Endothelial cell of umbilical vein (primary cell): Measurements from ENCODE around the gene GGTLC1. TPM values are rescaled to one million over a fixed set of nuclear protein-coding genes. Genes with fewer than 3 reads are reported as not detected.
A peak's percentile ranks its signal among the peaks of the same experiment; 100 is the strongest.
"Not testable (repeated sequence)": the region's sequence is repeated elsewhere in the genome, so short reads cannot be mapped to it uniquely, and the experiment has no call there.

Source experiments
- BruUV-seq: library from RNA; stranded (reverse); fragments of 400-500 nt; replicated peaks from 2 replicates; lab custom pipeline; 2021; lab: Mats Ljungman, UMichigan
- CTCF ChIA-PET: fragments of 300-600, 350-600 bp; sonication (Branson Sonifier 250); formaldehyde crosslinking; loops from one replicate; lab custom pipeline; 2021; ENCODE audit warnings: antibody characterized with exemption, inconsistent platforms; lab: Charles Lee
- POLR2A ChIA-PET: fragments of 300-600, 350-600 bp; sonication (Branson Sonifier 250); formaldehyde crosslinking; loops from one replicate; lab custom pipeline; 2021; ENCODE audit warnings: antibody characterized with exemption, inconsistent platforms; lab: Charles Lee
- DNase-seq: peaks from one replicate; pipeline ENCODE4 v3.0.0-alpha.2; 2011; ENCODE audit warnings: low read depth, low spot score
- FAIRE-seq: peaks from 2 replicates; lab custom pipeline; 2011; peaks lifted over from hg19 to GRCh38; lab: Jason Lieb, UNC
- H2AFZ ChIP-seq: 2 replicates; pipeline ENCODE4 v1.6.0; 2012; ENCODE audit warnings: low read depth, low read length, control low read depth, inconsistent platforms
- H3K27ac ChIP-seq: 2 replicates; pipeline ENCODE4 v1.5.1; 2011; ENCODE audit warnings: low read depth, mild to moderate bottlenecking, control low read depth, low read length, moderate library complexity; ENCODE audit not compliant: insufficient read depth
- H3K27me3 ChIP-seq, 2 experiments: 2 replicates each; pipeline versions ENCODE4 v1.6.0 to v1.6.1; 2011; ENCODE audit warnings: low read length in 2 of 2, mixed read lengths in 1 of 2; ENCODE audit not compliant: control insufficient read depth in 2 of 2, insufficient read depth in 2 of 2
- H3K36me3 ChIP-seq, 2 experiments: 2 replicates in 1 of 2; 3 replicates in 1 of 2; pipeline ENCODE4 v1.5.1; 2011; ENCODE audit warnings: low read length in 2 of 2, mild to moderate bottlenecking in 1 of 2, moderate library complexity in 1 of 2; ENCODE audit not compliant: control insufficient read depth in 2 of 2, insufficient read depth in 2 of 2; ENCODE audit errors: extremely low read depth in 1 of 2
- H3K4me1 ChIP-seq: 3 replicates; pipeline ENCODE4 v1.5.1; 2011; ENCODE audit warnings: mild to moderate bottlenecking, low read length; ENCODE audit not compliant: control insufficient read depth, insufficient read depth; ENCODE audit errors: extremely low read depth
- H3K4me2 ChIP-seq: 2 replicates; pipeline ENCODE4 v1.6.1; 2011; ENCODE audit warnings: low read length, control low read depth, mixed read lengths; ENCODE audit not compliant: insufficient read depth
- H3K4me3 ChIP-seq, 3 experiments: fragments of 200-600 bp in 1 of 3; sonication (generic), shearing (Covaris generic) in 1 of 3; replicated peaks in 1 of 3; 2 replicates each; pipeline ENCODE4 v1.5.1; 2011 to 2016; ENCODE audit warnings: control low read depth in 3 of 3, low read length in 3 of 3, mild to moderate bottlenecking in 2 of 3, inconsistent platforms in 1 of 3, low read depth in 1 of 3, moderate library complexity in 1 of 3; ENCODE audit not compliant: insufficient read depth in 1 of 3
- H3K79me2 ChIP-seq: 2 replicates; pipeline ENCODE4 v1.6.0; 2012; ENCODE audit warnings: low read length, inconsistent platforms; ENCODE audit not compliant: control insufficient read depth, insufficient read depth
- H3K9ac ChIP-seq: replicated peaks from 2 replicates; pipeline ENCODE3; 2011; ENCODE audit warnings: low read length, control low read depth; ENCODE audit not compliant: insufficient read depth; ENCODE audit errors: extremely low read depth
- H3K9me1 ChIP-seq: replicated peaks from 3 replicates; pipeline ENCODE4 v1.6.0; 2011; ENCODE audit warnings: mild to moderate bottlenecking, low read length; ENCODE audit not compliant: control insufficient read depth, insufficient read depth; ENCODE audit errors: extremely low read depth
- H3K9me3 ChIP-seq: replicated peaks from 2 replicates; pipeline ENCODE4 v1.5.1; 2012; ENCODE audit warnings: low read length, inconsistent platforms; ENCODE audit not compliant: control insufficient read depth, insufficient read depth
- H4K20me1 ChIP-seq: replicated peaks from 2 replicates; pipeline ENCODE3; 2011; ENCODE audit warnings: mild to moderate bottlenecking, low read length; ENCODE audit not compliant: control insufficient read depth, insufficient read depth; ENCODE audit errors: extremely low read depth
- FOS ChIP-seq: IDR thresholded peaks from 2 replicates; pipeline ENCODE4 v1.6.1; 2011; ENCODE audit warnings: mild to moderate bottlenecking, low read length, moderate library complexity, borderline replicate concordance; ENCODE audit not compliant: insufficient read depth
- POLR2A ChIP-seq: IDR thresholded peaks from 2 replicates; pipeline ENCODE4 v1.6.1; 2012; ENCODE audit warnings: low read depth, mild to moderate bottlenecking, control low read depth, low read length
- dilution Hi-C: fragments of 300-500 bp; cut with MboI; formaldehyde crosslinking; loops from one replicate; pipeline ENCODE4 v1.15.0; 2019; ENCODE audit warnings: low sequenced_read_pairs; ENCODE audit not compliant: extremely low pct_ligation_motif_present
- intact Hi-C: fragments of 100-400 bp; cut with micrococcal nuclease; formaldehyde crosslinking; loops from one replicate; pipeline ENCODE4 v1.10.0; 2022
- polyA plus RNA-seq, 4 experiments: library from polyadenylated mRNA; depleted of rRNA in 3 of 4; stranded (reverse) in 3 of 4; unstranded in 1 of 4; fragments of >200 nt; gene quantifications; 2 replicates each; pipeline versions ENCODE4 v1.2.1 to v1.2.3, GENCODE V29; 2011 to 2012; ENCODE audit warnings: missing spikeins in 1 of 4
- total RNA-seq: library from RNA; stranded (reverse); gene quantifications from 2 replicates; pipeline ENCODE4 v1.2.3, GENCODE V29; 2021
- TF ChIP-seq, protein P1 (sequence below), 2 donors: IDR thresholded peaks; 1 replicate in 1 of 2; 2 replicates in 1 of 2; pipeline ENCODE4 v1.5.1; 2011; ENCODE audit warnings: low read length in 2 of 2, mild to moderate bottlenecking in 2 of 2, moderate library complexity in 2 of 2, control low read depth in 1 of 2, inconsistent platforms in 1 of 2, low read depth in 1 of 2; ENCODE audit not compliant: insufficient read depth in 1 of 2; ENCODE audit errors: extremely low read depth in 1 of 2

The GGTLC1 gene
- total and polyA plus RNA-seq, 2 donors (not counting 3 experiments of a cell fraction or from before 2014, with no cell fraction given): not detected

DNA sequence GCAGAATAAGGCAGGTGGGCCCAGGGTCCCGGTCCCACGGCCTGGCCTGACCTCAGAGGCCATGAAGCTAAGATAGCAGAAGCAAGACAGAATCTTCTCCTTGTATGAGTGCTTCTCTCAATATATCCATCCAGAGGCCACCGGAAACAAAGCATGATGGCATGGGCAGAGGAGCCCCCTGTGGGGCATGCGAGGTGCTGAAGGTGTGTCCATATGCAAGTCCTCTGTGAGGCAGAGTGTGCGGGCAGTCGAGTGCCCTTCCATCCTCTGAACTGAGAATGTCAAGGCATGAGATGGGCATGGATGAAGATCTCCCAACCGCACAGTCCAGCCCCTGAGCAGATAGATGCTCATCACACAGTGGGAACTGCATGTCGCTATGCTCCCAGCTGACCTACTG is 9.8 kb upstream of the GGTLC1 start:
- no TSS peak for BruUV-seq
- FAIRE-seq: no peak
- Histone ChIP-seq H3K27ac (no peak overlapping the region), H3K79me2 (no peaks in the 10 kb centered on the region), H3K4me2 (no peak overlapping the region), H3K27me3 (peaks cover 5 to 9% of the 10 kb centered on the region in 2 experiments), H3K9me1 (no peaks in the 10 kb centered on the region), H3K36me3 (no peaks in the 10 kb centered on the region), H3K4me3 (no peak overlapping the region), H3K9ac (no peak overlapping the region), H3K9me3 (no peaks in the 10 kb centered on the region), H3K4me1 (no peaks in the 10 kb centered on the region), H2AFZ (no peak overlapping the region), H4K20me1 (no peaks in the 10 kb centered on the region)
- TF ChIP-seq, protein P1, sequence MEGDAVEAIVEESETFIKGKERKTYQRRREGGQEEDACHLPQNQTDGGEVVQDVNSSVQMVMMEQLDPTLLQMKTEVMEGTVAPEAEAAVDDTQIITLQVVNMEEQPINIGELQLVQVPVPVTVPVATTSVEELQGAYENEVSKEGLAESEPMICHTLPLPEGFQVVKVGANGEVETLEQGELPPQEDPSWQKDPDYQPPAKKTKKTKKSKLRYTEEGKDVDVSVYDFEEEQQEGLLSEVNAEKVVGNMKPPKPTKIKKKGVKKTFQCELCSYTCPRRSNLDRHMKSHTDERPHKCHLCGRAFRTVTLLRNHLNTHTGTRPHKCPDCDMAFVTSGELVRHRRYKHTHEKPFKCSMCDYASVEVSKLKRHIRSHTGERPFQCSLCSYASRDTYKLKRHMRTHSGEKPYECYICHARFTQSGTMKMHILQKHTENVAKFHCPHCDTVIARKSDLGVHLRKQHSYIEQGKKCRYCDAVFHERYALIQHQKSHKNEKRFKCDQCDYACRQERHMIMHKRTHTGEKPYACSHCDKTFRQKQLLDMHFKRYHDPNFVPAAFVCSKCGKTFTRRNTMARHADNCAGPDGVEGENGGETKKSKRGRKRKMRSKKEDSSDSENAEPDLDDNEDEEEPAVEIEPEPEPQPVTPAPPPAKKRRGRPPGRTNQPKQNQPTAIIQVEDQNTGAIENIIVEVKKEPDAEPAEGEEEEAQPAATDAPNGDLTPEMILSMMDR (IDR thresholded peaks at IDR 0.05; ENCODE audit: extremely low read depth in 1 of 2, insufficient read depth in 1 of 2, low read depth in 1 of 2, low read length in 2 of 2): no peak
- TF ChIP-seq POLR2A: no peak
- intact Hi-C loops: loop anchor here (5.0 to 10.0 kb wide), 2 partner anchors 114 to 919 kb away; no protein-coding TSS in a partner anchor
- DNase-seq: no peak
- CTCF ChIA-PET: interaction anchor here (1.5 to 1.6 kb wide), 2 partner anchors 162 to 330 kb away, joined by 3 to 5 read pairs; no protein-coding TSS in a partner anchor
- dilution Hi-C loops: no loop called here
- POLR2A ChIA-PET: no interaction called here

DNA sequence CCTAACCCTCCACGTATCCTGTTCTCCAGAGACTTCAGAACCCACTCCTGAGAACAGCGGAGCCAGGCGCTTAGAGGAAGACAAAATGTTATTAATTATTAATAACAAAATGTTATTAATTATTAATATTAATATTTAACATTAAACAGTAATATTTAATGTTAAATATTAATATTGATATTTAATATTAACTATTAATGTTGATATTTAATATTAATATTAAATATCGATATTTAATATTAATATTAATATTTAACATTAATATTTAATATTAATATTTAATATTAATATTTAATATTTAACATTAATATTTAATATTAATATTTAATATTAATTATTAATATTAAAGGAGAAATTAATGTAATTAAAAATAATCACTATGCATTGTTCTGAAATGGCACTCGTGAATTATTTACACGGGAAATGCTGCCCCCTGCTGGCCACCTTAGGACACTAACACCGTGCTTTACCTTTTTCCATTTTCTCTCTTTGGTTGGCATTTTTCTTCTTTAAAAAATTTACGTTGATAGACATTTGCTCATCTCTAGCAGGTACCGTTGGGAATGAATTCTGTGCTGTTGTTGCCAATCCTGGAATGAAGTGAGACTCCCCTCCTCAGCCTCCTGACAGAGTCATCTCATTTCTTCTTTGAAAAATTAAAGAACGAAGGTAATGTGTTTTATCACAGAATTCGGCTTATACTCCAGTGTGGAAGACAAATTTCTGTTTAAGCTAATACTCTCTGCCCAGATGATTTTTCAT is 7.5 kb upstream of the GGTLC1 start:
- DNase-seq (peak; percentile 24), FAIRE-seq (peak; percentile 87)
- Histone ChIP-seq H2AFZ (no peak overlapping the region), H3K36me3 (no peaks in the 10 kb centered on the region), H3K79me2 (no peaks in the 10 kb centered on the region), H3K9ac (no peak overlapping the region), H4K20me1 (no peaks in the 10 kb centered on the region), H3K4me2 (no peak overlapping the region), H3K27me3 (peaks cover 2 to 6% of the 10 kb centered on the region in 2 experiments), H3K9me1 (no peaks in the 10 kb centered on the region), H3K4me3 (no peak overlapping the region), H3K27ac (no peak overlapping the region), H3K4me1 (no peaks in the 10 kb centered on the region), H3K9me3 (no peaks in the 10 kb centered on the region)
- dilution Hi-C loops: no loop called here
- ChIA-PET POLR2A (no interaction called here), CTCF (interaction anchor here (0.6 to 1.0 kb wide), 3 partner anchors 18 to 328 kb away, joined by 3 to 8 read pairs (median 3); no protein-coding TSS in a partner anchor)
- BruUV-seq: no TSS peak
- TF ChIP-seq, protein P1 (IDR thresholded peaks at IDR 0.05; ENCODE audit: extremely low read depth in 1 of 2, insufficient read depth in 1 of 2, low read depth in 1 of 2, low read length in 2 of 2): peak; percentile 55 to 59
- TF ChIP-seq FOS: no peak
- intact Hi-C loops: loop anchor here (1.0 to 10.0 kb wide), 6 partner anchors 59 to 921 kb away; no protein-coding TSS in a partner anchor

DNA sequence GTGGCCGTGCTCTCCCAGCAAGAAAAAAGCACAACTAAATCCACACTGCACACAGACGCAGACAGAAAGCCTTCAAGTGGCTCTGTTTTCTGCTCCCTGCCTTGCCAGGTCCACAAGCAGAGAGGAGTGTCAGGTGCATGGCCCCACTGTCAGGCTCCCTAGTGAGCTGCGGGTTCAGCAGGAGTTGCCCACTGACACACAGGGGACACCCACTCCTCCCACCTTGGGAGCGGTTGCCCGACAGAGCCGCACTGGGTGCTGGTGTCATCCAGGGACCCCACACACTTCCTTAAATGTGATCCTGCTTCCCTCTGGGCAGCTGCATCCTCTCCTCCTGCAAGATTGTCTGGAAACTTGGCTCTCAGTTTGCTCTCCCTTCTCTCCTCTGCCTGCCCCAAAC is 6.7 kb upstream of the GGTLC1 start:
- H3K79me2 ChIP-seq, CTCF ChIA-PET, H3K27ac ChIP-seq, H3K9me3 ChIP-seq, FAIRE-seq, H2AFZ ChIP-seq, H3K4me2 ChIP-seq, DNase-seq, H3K4me3 ChIP-seq, H3K27me3 ChIP-seq, H3K4me1 ChIP-seq, dilution Hi-C loops, BruUV-seq, H3K36me3 ChIP-seq, H3K9me1 ChIP-seq, H3K9ac ChIP-seq, H4K20me1 ChIP-seq, POLR2A ChIA-PET: not testable (repeated sequence)
- intact Hi-C loops: loop anchor here (5.0 to 10.0 kb wide), 2 partner anchors 110 to 922 kb away; no protein-coding TSS in a partner anchor
